Astrocyte (in vitro differentiated cells and primary cell): ENCODE data around the gene TUBB6.

Experiments
- EZH2 ChIP-seq: IDR thresholded peaks from 2 replicates; pipeline ENCODE4 v1.6.1; 2012; ENCODE audit warnings: mild to moderate bottlenecking, low read length, inconsistent platforms; ENCODE audit not compliant: insufficient read depth
- TF ChIP-seq, protein P1 (sequence below): IDR thresholded peaks from 2 replicates; pipeline ENCODE4 v1.5.1; 2011; ENCODE audit warnings: low read depth, mild to moderate bottlenecking, inconsistent platforms, low read length, moderate library complexity; ENCODE audit not compliant: insufficient read depth

DNA sequence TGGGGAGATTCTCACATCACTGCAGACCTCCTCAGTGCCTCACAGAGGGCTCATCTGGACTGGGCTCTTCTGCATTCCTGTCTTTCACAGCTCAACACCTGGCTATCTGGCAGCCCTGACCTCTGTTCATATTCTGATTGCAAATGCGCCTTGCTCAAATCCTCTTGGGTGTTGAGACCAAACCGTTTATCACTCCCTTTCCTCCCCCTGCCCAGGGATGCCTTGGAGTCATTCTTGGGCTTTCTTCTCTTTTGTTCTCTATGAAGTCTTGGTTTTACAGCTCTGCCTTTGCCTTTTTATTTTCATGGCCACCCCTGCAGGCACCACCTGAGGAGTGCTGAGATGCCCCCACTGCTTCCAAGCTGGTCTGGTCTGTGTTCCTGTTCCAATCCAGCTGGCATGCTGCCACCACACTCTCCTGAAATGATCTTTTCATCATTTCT is 26.3 kb downstream of the TUBB6 start:
- TF ChIP-seq, protein P1, sequence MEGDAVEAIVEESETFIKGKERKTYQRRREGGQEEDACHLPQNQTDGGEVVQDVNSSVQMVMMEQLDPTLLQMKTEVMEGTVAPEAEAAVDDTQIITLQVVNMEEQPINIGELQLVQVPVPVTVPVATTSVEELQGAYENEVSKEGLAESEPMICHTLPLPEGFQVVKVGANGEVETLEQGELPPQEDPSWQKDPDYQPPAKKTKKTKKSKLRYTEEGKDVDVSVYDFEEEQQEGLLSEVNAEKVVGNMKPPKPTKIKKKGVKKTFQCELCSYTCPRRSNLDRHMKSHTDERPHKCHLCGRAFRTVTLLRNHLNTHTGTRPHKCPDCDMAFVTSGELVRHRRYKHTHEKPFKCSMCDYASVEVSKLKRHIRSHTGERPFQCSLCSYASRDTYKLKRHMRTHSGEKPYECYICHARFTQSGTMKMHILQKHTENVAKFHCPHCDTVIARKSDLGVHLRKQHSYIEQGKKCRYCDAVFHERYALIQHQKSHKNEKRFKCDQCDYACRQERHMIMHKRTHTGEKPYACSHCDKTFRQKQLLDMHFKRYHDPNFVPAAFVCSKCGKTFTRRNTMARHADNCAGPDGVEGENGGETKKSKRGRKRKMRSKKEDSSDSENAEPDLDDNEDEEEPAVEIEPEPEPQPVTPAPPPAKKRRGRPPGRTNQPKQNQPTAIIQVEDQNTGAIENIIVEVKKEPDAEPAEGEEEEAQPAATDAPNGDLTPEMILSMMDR, result no peak
- no peak for TF ChIP-seq EZH2
